ENCODE measurements around the gene MINDY2.
A peak's percentile ranks its signal among the peaks of the same experiment; 100 is the strongest.
"Not testable (repeated sequence)": the region's sequence is repeated elsewhere in the genome, so short reads cannot be mapped to it uniquely, and the experiment has no call there.

Gene MINDY2

DNA sequence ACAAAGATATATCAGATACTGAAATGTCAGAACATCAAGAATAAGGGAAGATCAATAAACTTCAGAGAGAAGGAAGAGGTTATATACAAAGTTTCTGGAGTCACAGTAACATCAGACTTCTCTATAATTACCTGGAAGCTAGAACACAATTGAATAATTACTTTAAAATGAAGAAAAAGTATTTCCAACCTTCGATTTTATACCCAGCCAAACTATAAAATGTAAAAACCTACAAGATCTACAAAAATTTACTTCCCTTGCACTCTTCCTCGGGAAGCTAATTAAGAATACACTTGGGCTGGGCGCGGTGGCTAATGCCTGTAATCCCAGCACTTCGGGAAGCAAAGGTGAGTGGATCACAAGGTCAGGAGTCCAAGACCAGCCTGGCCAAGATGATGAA lies 6.6 kb upstream of the MINDY2 start:
- H3K27ac ChIP-seq (replicated peaks) = no peak overlapping the region
- no peak for DNase-seq (ENCODE audit: low read depth in 1 of 2, low spot score in 1 of 2)
- H3K27me3 ChIP-seq (ENCODE audit: insufficient read depth, poor library complexity, severe bottlenecking) = no peaks in the 10 kb centered on the region
- TF ChIP-seq GABPA (IDR thresholded peaks at IDR 0.05; ENCODE audit: low read depth) (no peak), SPI1 (IDR thresholded peaks at IDR 0.05; ENCODE audit: borderline replicate concordance, low read depth) (no peak), POLR2AphosphoS5 (IDR thresholded peaks at IDR 0.05; ENCODE audit: low read depth) (no peak)
- TF ChIP-seq, protein P1, sequence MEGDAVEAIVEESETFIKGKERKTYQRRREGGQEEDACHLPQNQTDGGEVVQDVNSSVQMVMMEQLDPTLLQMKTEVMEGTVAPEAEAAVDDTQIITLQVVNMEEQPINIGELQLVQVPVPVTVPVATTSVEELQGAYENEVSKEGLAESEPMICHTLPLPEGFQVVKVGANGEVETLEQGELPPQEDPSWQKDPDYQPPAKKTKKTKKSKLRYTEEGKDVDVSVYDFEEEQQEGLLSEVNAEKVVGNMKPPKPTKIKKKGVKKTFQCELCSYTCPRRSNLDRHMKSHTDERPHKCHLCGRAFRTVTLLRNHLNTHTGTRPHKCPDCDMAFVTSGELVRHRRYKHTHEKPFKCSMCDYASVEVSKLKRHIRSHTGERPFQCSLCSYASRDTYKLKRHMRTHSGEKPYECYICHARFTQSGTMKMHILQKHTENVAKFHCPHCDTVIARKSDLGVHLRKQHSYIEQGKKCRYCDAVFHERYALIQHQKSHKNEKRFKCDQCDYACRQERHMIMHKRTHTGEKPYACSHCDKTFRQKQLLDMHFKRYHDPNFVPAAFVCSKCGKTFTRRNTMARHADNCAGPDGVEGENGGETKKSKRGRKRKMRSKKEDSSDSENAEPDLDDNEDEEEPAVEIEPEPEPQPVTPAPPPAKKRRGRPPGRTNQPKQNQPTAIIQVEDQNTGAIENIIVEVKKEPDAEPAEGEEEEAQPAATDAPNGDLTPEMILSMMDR (IDR thresholded peaks at IDR 0.05; ENCODE audit: insufficient read depth, low read length) = no peak
- TF ChIP-seq, protein P2, sequence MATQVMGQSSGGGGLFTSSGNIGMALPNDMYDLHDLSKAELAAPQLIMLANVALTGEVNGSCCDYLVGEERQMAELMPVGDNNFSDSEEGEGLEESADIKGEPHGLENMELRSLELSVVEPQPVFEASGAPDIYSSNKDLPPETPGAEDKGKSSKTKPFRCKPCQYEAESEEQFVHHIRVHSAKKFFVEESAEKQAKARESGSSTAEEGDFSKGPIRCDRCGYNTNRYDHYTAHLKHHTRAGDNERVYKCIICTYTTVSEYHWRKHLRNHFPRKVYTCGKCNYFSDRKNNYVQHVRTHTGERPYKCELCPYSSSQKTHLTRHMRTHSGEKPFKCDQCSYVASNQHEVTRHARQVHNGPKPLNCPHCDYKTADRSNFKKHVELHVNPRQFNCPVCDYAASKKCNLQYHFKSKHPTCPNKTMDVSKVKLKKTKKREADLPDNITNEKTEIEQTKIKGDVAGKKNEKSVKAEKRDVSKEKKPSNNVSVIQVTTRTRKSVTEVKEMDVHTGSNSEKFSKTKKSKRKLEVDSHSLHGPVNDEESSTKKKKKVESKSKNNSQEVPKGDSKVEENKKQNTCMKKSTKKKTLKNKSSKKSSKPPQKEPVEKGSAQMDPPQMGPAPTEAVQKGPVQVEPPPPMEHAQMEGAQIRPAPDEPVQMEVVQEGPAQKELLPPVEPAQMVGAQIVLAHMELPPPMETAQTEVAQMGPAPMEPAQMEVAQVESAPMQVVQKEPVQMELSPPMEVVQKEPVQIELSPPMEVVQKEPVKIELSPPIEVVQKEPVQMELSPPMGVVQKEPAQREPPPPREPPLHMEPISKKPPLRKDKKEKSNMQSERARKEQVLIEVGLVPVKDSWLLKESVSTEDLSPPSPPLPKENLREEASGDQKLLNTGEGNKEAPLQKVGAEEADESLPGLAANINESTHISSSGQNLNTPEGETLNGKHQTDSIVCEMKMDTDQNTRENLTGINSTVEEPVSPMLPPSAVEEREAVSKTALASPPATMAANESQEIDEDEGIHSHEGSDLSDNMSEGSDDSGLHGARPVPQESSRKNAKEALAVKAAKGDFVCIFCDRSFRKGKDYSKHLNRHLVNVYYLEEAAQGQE (IDR thresholded peaks at IDR 0.05; ENCODE audit: insufficient replicate concordance, low read depth) = no peak
- H3K4me3 ChIP-seq (replicated peaks; ENCODE audit: insufficient read depth, low read length) = no peak overlapping the region

DNA sequence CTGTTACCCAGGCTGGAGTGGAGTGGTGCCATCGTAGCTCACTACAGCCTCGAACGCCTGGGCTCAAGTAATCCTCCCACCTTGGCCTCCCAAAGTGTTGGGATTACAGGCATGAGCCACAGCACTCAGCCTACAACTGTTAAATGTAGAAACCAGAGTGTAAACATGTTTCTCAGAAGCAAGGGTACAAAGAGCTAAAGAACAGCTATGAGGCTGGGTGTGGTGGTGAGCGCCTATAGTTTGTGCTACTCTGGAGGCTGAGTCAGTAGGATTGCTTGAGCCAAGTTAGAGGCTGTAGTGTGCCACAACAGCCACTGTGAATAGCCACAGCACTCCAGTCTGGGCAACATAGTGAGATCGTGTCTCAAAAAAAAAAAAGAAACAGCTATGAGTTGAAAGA lies 4.8 kb upstream of the MINDY2 start:
- Histone ChIP-seq H3K4me3 (replicated peaks; ENCODE audit: insufficient read depth, low read length) (no peak overlapping the region), H3K27me3 (ENCODE audit: insufficient read depth, poor library complexity, severe bottlenecking) (no peaks in the 10 kb centered on the region), H3K27ac (replicated peaks) (no peak overlapping the region)
- DNase-seq (ENCODE audit: low read depth in 1 of 2, low spot score in 1 of 2) = no peak
- TF ChIP-seq, protein P1 (IDR thresholded peaks at IDR 0.05; ENCODE audit: insufficient read depth, low read length) = no peak
- TF ChIP-seq SPI1 (IDR thresholded peaks at IDR 0.05; ENCODE audit: borderline replicate concordance, low read depth) = no peak
- TF ChIP-seq, protein P2 (IDR thresholded peaks at IDR 0.05; ENCODE audit: insufficient replicate concordance, low read depth) = no peak
- no peak for TF ChIP-seq GABPA (IDR thresholded peaks at IDR 0.05; ENCODE audit: low read depth)
- no peak for TF ChIP-seq POLR2AphosphoS5 (IDR thresholded peaks at IDR 0.05; ENCODE audit: low read depth)

DNA sequence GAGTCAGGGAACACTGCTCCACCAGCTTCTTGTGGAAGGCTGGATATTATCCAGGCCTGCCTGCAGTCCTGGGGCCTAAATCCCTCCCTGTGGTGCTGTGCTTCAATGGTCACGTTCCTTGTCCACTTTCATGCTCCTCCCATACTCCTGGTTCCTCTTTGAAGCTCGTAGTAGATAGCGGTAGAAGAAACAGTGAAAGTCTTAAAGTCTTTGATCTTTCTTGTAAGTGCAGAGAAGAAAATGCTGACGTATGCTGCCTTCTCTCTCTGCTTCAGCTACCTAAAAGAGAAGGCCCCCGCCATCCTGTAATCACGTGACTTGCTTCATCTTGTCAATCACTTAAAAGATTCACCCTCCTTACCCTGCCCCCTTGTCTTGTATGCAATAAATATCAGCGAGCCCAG lies 2.5 kb upstream of the MINDY2 start:
- H3K27me3 ChIP-seq (ENCODE audit: insufficient read depth, poor library complexity, severe bottlenecking) = not testable (repeated sequence)

DNA sequence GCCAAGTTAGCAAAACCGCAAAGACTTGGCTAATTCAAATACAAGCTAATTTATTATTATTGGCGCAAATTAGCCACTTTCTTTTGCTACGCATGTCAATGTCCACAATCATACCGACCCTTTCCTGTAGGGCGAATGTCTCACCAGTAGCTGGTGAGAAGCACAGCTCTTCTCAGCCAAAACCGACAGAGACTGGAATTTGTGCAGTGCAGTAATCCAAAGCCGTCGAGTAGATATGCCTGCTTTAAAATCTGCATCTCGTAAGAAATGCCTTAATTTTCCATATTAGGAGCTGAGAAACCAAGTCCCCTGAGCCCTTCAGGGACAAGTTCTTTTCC lies 614 bp upstream of the MINDY2 start:
- peak overlapping the region; percentile 84 for H3K27ac ChIP-seq (replicated peaks)
- H3K27me3 ChIP-seq (ENCODE audit: insufficient read depth, poor library complexity, severe bottlenecking) = no peaks in the 10 kb centered on the region
- TF ChIP-seq SPI1 (IDR thresholded peaks at IDR 0.05; ENCODE audit: borderline replicate concordance, low read depth) = no peak
- TF ChIP-seq, protein P2 (IDR thresholded peaks at IDR 0.05; ENCODE audit: insufficient replicate concordance, low read depth) = no peak
- TF ChIP-seq, protein P1 (IDR thresholded peaks at IDR 0.05; ENCODE audit: insufficient read depth, low read length) = no peak
- no peak for TF ChIP-seq GABPA (IDR thresholded peaks at IDR 0.05; ENCODE audit: low read depth)
- TF ChIP-seq POLR2AphosphoS5 (IDR thresholded peaks at IDR 0.05; ENCODE audit: low read depth) = no peak
- DNase-seq (ENCODE audit: low read depth in 1 of 2, low spot score in 1 of 2) = peak in 1 of 2 experiments; percentile 53
- peak overlapping the region; percentile 79 for H3K4me3 ChIP-seq (replicated peaks; ENCODE audit: insufficient read depth, low read length)

More for the DNA sequence above, 2.5 kb upstream of the MINDY2 start:
- H3K4me3 ChIP-seq (replicated peaks; ENCODE audit: insufficient read depth, low read length); DNase-seq (ENCODE audit: low read depth in 1 of 2, low spot score in 1 of 2); H3K27ac ChIP-seq (replicated peaks): not testable (repeated sequence)
